Panc1 (cell line): ENCODE data around the gene C16orf90. TPM values are rescaled to one million over a fixed set of nuclear protein-coding genes. Genes with fewer than 3 reads are reported as not detected.

ENCODE experiments used
- ATAC-seq: fragments of 200-7000 bp; cut with Tn5 transposase; 2 replicates; pipeline ENCODE4 v1.9.1; 2020; ENCODE audit warnings: mild to moderate bottlenecking, moderate library complexity
- BruUV-seq: library from RNA; stranded (reverse); fragments of 400-500 nt; replicated peaks from 2 replicates; lab custom pipeline; 2021; lab: Mats Ljungman, UMichigan
- CTCF ChIA-PET: fragments of 300-600 bp; sonication (Branson Sonifier 250); formaldehyde crosslinking; loops from one replicate; lab custom pipeline; 2022; ENCODE audit warnings: antibody characterized with exemption; lab: Charles Lee
- POLR2A ChIA-PET: fragments of 300-600 bp; sonication (Branson Sonifier 250); formaldehyde crosslinking; loops from one replicate; lab custom pipeline; 2022; ENCODE audit warnings: antibody characterized with exemption; lab: Charles Lee
- DNase-seq: peaks from one replicate; pipeline ENCODE4 v3.0.0-alpha.2; 2010; ENCODE audit warnings: low read depth, low spot score
- H3K27ac ChIP-seq: 2 replicates; pipeline ENCODE4 v1.5.1; 2011; ENCODE audit warnings: mild to moderate bottlenecking, low read length, inconsistent platforms
- H3K27me3 ChIP-seq: fragments of 200-500 bp; sonication (Bioruptor generic); 2 replicates; pipeline ENCODE4 v1.6.0; 2014; ENCODE audit warnings: low read length, inconsistent platforms; ENCODE audit not compliant: control insufficient read depth, insufficient read depth
- H3K36me3 ChIP-seq: fragments of 200-500 bp; sonication (Bioruptor generic); 2 replicates; pipeline ENCODE4 v1.5.1; 2014; ENCODE audit warnings: inconsistent platforms, mild to moderate bottlenecking, low read length, moderate library complexity; ENCODE audit not compliant: control insufficient read depth, insufficient read depth
- H3K4me1 ChIP-seq: 2 replicates; pipeline ENCODE4 v1.5.1; 2011; ENCODE audit warnings: inconsistent platforms, mild to moderate bottlenecking, low read length, moderate library complexity; ENCODE audit not compliant: control insufficient read depth, insufficient read depth
- H3K4me3 ChIP-seq, 2 experiments: 2 replicates each; pipeline ENCODE4 v1.5.1; 2011 to 2012; ENCODE audit warnings: low read depth in 2 of 2, low read length in 2 of 2, mild to moderate bottlenecking in 2 of 2, inconsistent platforms in 1 of 2, moderate library complexity in 1 of 2
- H3K9me3 ChIP-seq: fragments of 200-500 bp; sonication (Bioruptor generic); 2 replicates; pipeline ENCODE4 v1.5.1; 2014; ENCODE audit warnings: low read depth, mild to moderate bottlenecking, inconsistent platforms, low read length, moderate library complexity; ENCODE audit not compliant: control insufficient read depth, insufficient read depth
- CTCF ChIP-seq: fragments of 450-650 bp; IDR thresholded peaks from 2 replicates; pipeline ENCODE4 v1.5.1; 2017; ENCODE audit warnings: mild to moderate bottlenecking
- POLR2AphosphoS5 ChIP-seq: IDR thresholded peaks from 2 replicates; pipeline ENCODE4 v1.6.1; 2012; ENCODE audit warnings: mild to moderate bottlenecking, low read depth, low read length, moderate library complexity
- REST ChIP-seq, 2 experiments: IDR thresholded peaks; 2 replicates each; pipeline ENCODE4 v1.6.1; 2011 to 2012; ENCODE audit warnings: low read depth in 2 of 2, control low read depth in 1 of 2, low read length in 1 of 2, mild to moderate bottlenecking in 1 of 2, moderate library complexity in 1 of 2; ENCODE audit not compliant: insufficient read depth in 1 of 2
- SIN3A ChIP-seq: IDR thresholded peaks from 2 replicates; pipeline ENCODE4 v1.6.1; 2012; ENCODE audit warnings: low read depth, mild to moderate bottlenecking, low read length, moderate library complexity, borderline replicate concordance; ENCODE audit not compliant: insufficient read depth
- TCF7L2 ChIP-seq: IDR thresholded peaks from 2 replicates; pipeline ENCODE4 v1.6.1; 2011; ENCODE audit warnings: mild to moderate bottlenecking, low read depth, low read length, inconsistent platforms
- in situ Hi-C: cut with HindIII; loops from 2 replicates; pipeline ENCODE4 v1.10.0; 2016; ENCODE audit warnings: low sequenced_read_pairs, low pct_unique_long_range_greater_than_20kb
- intact Hi-C: fragments of 100-400 bp; cut with micrococcal nuclease; formaldehyde crosslinking; loops from one replicate; pipeline ENCODE4 v1.10.0; 2022; ENCODE audit not compliant: unreplicated experiment
- total RNA-seq: library from RNA; stranded (reverse); gene quantifications from one replicate; pipeline ENCODE4 v1.2.1, GENCODE V29; 2021; ENCODE audit not compliant: unreplicated experiment

The C16orf90 gene
- total RNA-seq, 1 experiment from 2014 or later: not detected

- POLR2A ChIA-PET: no interaction called here
- BruUV-seq: no TSS peak
Measured at GRCh38 chr16:3497771-3498170, 2.5 kb upstream of the C16orf90 start.

GRCh38 chr16:3496386-3496785 is 1.1 kb upstream of the C16orf90 start:
- ATAC-seq (no peak), DNase-seq (no peak)
- POLR2A ChIA-PET: interaction anchor here (0.5 to 0.6 kb wide), 2 partner anchors 259 to 273 kb away, joined by 3 read pairs; no protein-coding TSS in a partner anchor
- no peaks in the 10 kb centered on the region for H3K4me1 ChIP-seq
- in situ Hi-C loops (no loop called here), intact Hi-C loops (no loop called here)
- no peak overlapping the region for H3K4me3 ChIP-seq
- no peak overlapping the region for H3K27ac ChIP-seq
- TF ChIP-seq CTCF (no peak), SIN3A (no peak), POLR2AphosphoS5 (no peak), TCF7L2 (no peak), REST (IDR thresholded peaks at IDR 0.05; ENCODE audit: insufficient read depth in 1 of 2, low read depth in 2 of 2, low read length in 1 of 2) (no peak)
- no peaks in the 10 kb centered on the region; the same call in 1 of the 2 replicates for H3K36me3 ChIP-seq
- no peaks in the 10 kb centered on the region for H3K27me3 ChIP-seq
- CTCF ChIA-PET: no interaction called here
- BruUV-seq: no TSS peak
- no peaks in the 10 kb centered on the region for H3K9me3 ChIP-seq

More at GRCh38 chr16:3497771-3498170, 2.5 kb upstream of the C16orf90 start:
- CTCF ChIA-PET: no interaction called here
- TF ChIP-seq TCF7L2 (no peak), SIN3A (no peak), REST (IDR thresholded peaks at IDR 0.05; ENCODE audit: insufficient read depth in 1 of 2, low read depth in 2 of 2, low read length in 1 of 2) (no peak), CTCF (no peak), POLR2AphosphoS5 (no peak)
- ATAC-seq: no peak
- intact Hi-C loops: no loop called here
- Histone ChIP-seq H3K4me1 (0 out of 2 replicates have a peak, but pooled peaks cover 9% of the 10 kb centered on the region), H3K36me3 (no peaks in the 10 kb centered on the region; the same call in 1 of the 2 replicates), H3K4me3 (no peak overlapping the region), H3K9me3 (no peaks in the 10 kb centered on the region), H3K27ac (no peak overlapping the region), H3K27me3 (no peaks in the 10 kb centered on the region)
- in situ Hi-C loops: no loop called here
- DNase-seq: no peak
